IMR-90 (cell line): ENCODE results near the gene LRP1B. TPM values are rescaled to one million over a fixed set of nuclear protein-coding genes. Genes with fewer than 3 reads are reported as not detected.

Experiments used
- ATAC-seq: fragments of 200-7000 bp; cut with Tn5 transposase; 2 replicates; pipeline ENCODE4 v1.9.1; 2020; ENCODE audit warnings: low read depth, mild to moderate bottlenecking, moderate library complexity
- BruUV-seq: library from RNA; stranded (reverse); fragments of 400-500 nt; replicated peaks from 2 replicates; lab custom pipeline; 2021; lab: Mats Ljungman, UMichigan
- CTCF ChIA-PET: fragments of 300-600 bp; formaldehyde crosslinking; extraction: SDS; loops from one replicate; lab custom pipeline; 2021; ENCODE audit warnings: antibody characterized with exemption; lab: Yijun Ruan, JAX
- POLR2A ChIA-PET: fragments of 300-600 bp; sonication (Branson Sonifier 250); formaldehyde crosslinking; loops from one replicate; lab custom pipeline; 2022; ENCODE audit warnings: antibody characterized with exemption; ENCODE audit not compliant: unreplicated experiment; lab: Charles Lee
- DNase-seq: peaks from one replicate; pipeline ENCODE4 v3.0.0; 2013
- H2AFZ ChIP-seq: replicated peaks from 2 replicates; pipeline ENCODE3; 2013; ENCODE audit warnings: low read length, mild to moderate bottlenecking; ENCODE audit not compliant: poor library complexity
- H2AK5ac ChIP-seq: 2 replicates; pipeline ENCODE4 v1.6.1; 2013; ENCODE audit warnings: low read depth, low read length, inconsistent platforms
- H2AK9ac ChIP-seq: replicated peaks from 2 replicates; pipeline ENCODE3; 2013; ENCODE audit warnings: mild to moderate bottlenecking, low read depth, low read length, moderate library complexity; ENCODE audit not compliant: poor library complexity
- H2BK120ac ChIP-seq: 2 replicates; pipeline ENCODE4 v1.6.1; 2013; ENCODE audit warnings: low read depth, low read length, inconsistent platforms
- H2BK15ac ChIP-seq: 3 replicates; pipeline ENCODE4 v1.6.1; 2013; ENCODE audit warnings: low read depth, low read length, inconsistent platforms
- H2BK20ac ChIP-seq: 2 replicates; pipeline ENCODE4 v1.6.1; 2013; ENCODE audit warnings: low read depth, mild to moderate bottlenecking, inconsistent platforms, low read length, moderate library complexity
- H2BK5ac ChIP-seq: 2 replicates; pipeline ENCODE4 v1.6.1; 2013; ENCODE audit warnings: mild to moderate bottlenecking, low read depth, low read length, inconsistent platforms; ENCODE audit not compliant: poor library complexity, severe bottlenecking
- H3K14ac ChIP-seq: replicated peaks from 2 replicates; pipeline ENCODE4 v1.6.1; 2013; ENCODE audit warnings: low read depth, low read length, inconsistent platforms
- H3K18ac ChIP-seq: 2 replicates; pipeline ENCODE4 v1.6.1; 2013; ENCODE audit warnings: low read depth, low read length, control low read depth
- H3K23ac ChIP-seq: 2 replicates; pipeline ENCODE4 v1.6.1; 2013; ENCODE audit warnings: low read depth, low read length, inconsistent platforms
- H3K27ac ChIP-seq: 2 replicates; pipeline ENCODE4 v1.5.1; 2013; ENCODE audit warnings: mild to moderate bottlenecking, control low read depth, low read length; ENCODE audit not compliant: insufficient read depth
- H3K27me3 ChIP-seq: 2 replicates; pipeline ENCODE4 v1.6.1; 2013; ENCODE audit warnings: low read length; ENCODE audit not compliant: control insufficient read depth, insufficient read depth
- H3K36me3 ChIP-seq: 2 replicates; pipeline ENCODE4 v1.6.1; 2013; ENCODE audit warnings: low read length, mixed read lengths; ENCODE audit not compliant: control insufficient read depth, insufficient read depth
- H3K4ac ChIP-seq: 2 replicates; pipeline ENCODE4 v1.6.1; 2013; ENCODE audit warnings: low read depth, low read length, inconsistent platforms
- H3K4me1 ChIP-seq: 2 replicates; pipeline ENCODE4 v1.6.1; 2013; ENCODE audit warnings: low read length, mixed read lengths; ENCODE audit not compliant: control insufficient read depth, insufficient read depth
- H3K4me2 ChIP-seq: 2 replicates; pipeline ENCODE4 v1.6.1; 2013; ENCODE audit warnings: low read depth, mild to moderate bottlenecking, control low read depth, low read length, moderate library complexity
- H3K4me3 ChIP-seq: 2 replicates; pipeline ENCODE4 v1.5.1; 2013; ENCODE audit warnings: low read depth, mild to moderate bottlenecking, control low read depth, low read length, moderate library complexity; ENCODE audit not compliant: insufficient read depth
- H3K56ac ChIP-seq: 2 replicates; pipeline ENCODE4 v1.6.1; 2013; ENCODE audit warnings: low read length, inconsistent platforms; ENCODE audit not compliant: insufficient read depth; ENCODE audit errors: extremely low read depth
- H3K79me1 ChIP-seq, 2 experiments: 2 replicates each; pipeline ENCODE4 v1.6.1; 2013; ENCODE audit warnings: low read length in 2 of 2, inconsistent platforms in 1 of 2, low read depth in 1 of 2
- H3K9ac ChIP-seq: 2 replicates; pipeline ENCODE4 v1.6.1; 2013; ENCODE audit warnings: low read depth, low read length, control low read depth
- H3K9me1 ChIP-seq: 2 replicates; pipeline ENCODE4 v1.6.1; 2013; ENCODE audit warnings: low read length, inconsistent platforms; ENCODE audit not compliant: insufficient read depth
- H3K9me3 ChIP-seq: 2 replicates; pipeline ENCODE4 v1.6.1; 2013; ENCODE audit warnings: low read length; ENCODE audit not compliant: control insufficient read depth, insufficient read depth
- H4K20me1 ChIP-seq: 2 replicates; pipeline ENCODE4 v1.6.1; 2013; ENCODE audit warnings: low read length, inconsistent platforms; ENCODE audit not compliant: insufficient read depth
- H4K5ac ChIP-seq: 2 replicates; pipeline ENCODE4 v1.6.1; 2013; ENCODE audit warnings: mild to moderate bottlenecking, low read depth, low read length, control low read depth
- H4K8ac ChIP-seq, 2 experiments: 2 replicates each; pipeline ENCODE4 v1.6.1; 2013; ENCODE audit warnings: low read depth in 2 of 2, low read length in 2 of 2, control low read depth in 1 of 2, inconsistent platforms in 1 of 2
- H4K91ac ChIP-seq: 2 replicates; pipeline ENCODE4 v1.6.1; 2013; ENCODE audit warnings: low read depth, low read length, inconsistent platforms; ENCODE audit not compliant: insufficient read depth
- BHLHE40 ChIP-seq: fragments of 150-350 bp; IDR thresholded peaks from 2 replicates; pipeline ENCODE4 v1.6.1; 2016; ENCODE audit warnings: mild to moderate bottlenecking, low read depth, low read length
- CHD1 ChIP-seq: IDR thresholded peaks from 2 replicates; pipeline ENCODE4 v1.6.1; 2012; ENCODE audit warnings: low read depth, low read length, improper control_type of control experiment
- CTCF ChIP-seq: conservative IDR thresholded peaks from 2 replicates; pipeline ENCODE4 v1.5.1; 2012; ENCODE audit warnings: mild to moderate bottlenecking, low read depth, low read length, improper control_type of control experiment
- ELK1 ChIP-seq: fragments of 150-350 bp; IDR thresholded peaks from 2 replicates; pipeline ENCODE4 v1.6.1; 2016; ENCODE audit warnings: low read depth, mild to moderate bottlenecking, low read length, moderate library complexity, borderline replicate concordance
- FOS ChIP-seq: fragments of 150-350 bp; IDR thresholded peaks from 2 replicates; pipeline ENCODE4 v1.6.1; 2016; ENCODE audit warnings: low read depth, low read length
- MAFK ChIP-seq: IDR thresholded peaks from 2 replicates; pipeline ENCODE4 v1.6.1; 2012; ENCODE audit warnings: low read depth, low read length, improper control_type of control experiment
- MAZ ChIP-seq: IDR thresholded peaks from 2 replicates; pipeline ENCODE4 v1.6.1; 2012; ENCODE audit warnings: low read depth, mild to moderate bottlenecking, low read length, improper control_type of control experiment, moderate library complexity, borderline replicate concordance
- RAD21 ChIP-seq: IDR thresholded peaks from 2 replicates; pipeline ENCODE4 v1.6.1; 2012; ENCODE audit warnings: low read length, improper control_type of control experiment
- RCOR1 ChIP-seq: IDR thresholded peaks from 2 replicates; pipeline ENCODE4 v1.6.1; 2012; ENCODE audit warnings: mild to moderate bottlenecking, low read length, improper control_type of control experiment; ENCODE audit not compliant: insufficient replicate concordance
- SMC3 ChIP-seq: fragments of 150-350 bp; IDR thresholded peaks from 2 replicates; pipeline ENCODE4 v1.6.1; 2016; ENCODE audit warnings: low read depth, mild to moderate bottlenecking, antibody characterized with exemption, low read length, moderate library complexity
- USF2 ChIP-seq: fragments of 150-350 bp; IDR thresholded peaks from 2 replicates; pipeline ENCODE4 v1.6.1; 2017; ENCODE audit warnings: mild to moderate bottlenecking, antibody characterized with exemption, low read length, low read depth
- WGBS, 2 experiments: methylation state at CpG; one replicate each; pipeline versions ENCODE4 v1.1.5 to v1.1.7; 2013; ENCODE audit warnings: missing lambda C conversion rate in 2 of 2; ENCODE audit not compliant: insufficient read length in 1 of 2; ENCODE audit errors: extremely low coverage in 2 of 2; 5-methylcytosine and 5-hydroxymethylcytosine counted together
- dilution Hi-C: fragments of 300-500 bp; cut with HindIII; formaldehyde crosslinking; loops from one replicate; pipeline ENCODE4 v1.14.3; 2018; ENCODE audit warnings: low sequenced_read_pairs; ENCODE audit not compliant: unreplicated experiment
- in situ Hi-C: fragments of 300-500 bp; cut with MboI; formaldehyde crosslinking; loops from 3 replicates; pipeline ENCODE4 v1.14.3; 2019; ENCODE audit warnings: low sequenced_read_pairs, inconsistent platforms, mixed read lengths
- intact Hi-C: fragments of 100-400 bp; cut with micrococcal nuclease; formaldehyde crosslinking; loops from 2 replicates; pipeline ENCODE4 v1.10.0; 2022
- polyA plus RNA-seq, 3 experiments: library from polyadenylated mRNA; depleted of rRNA; stranded (reverse); fragments of >200 nt; gene quantifications; 2 replicates each; pipeline ENCODE4 v1.2.3, GENCODE V29; 2012; ENCODE audit warnings: low replicate concordance in 1 of 3
- total RNA-seq: library from RNA; depleted of rRNA; stranded (reverse); fragments of >200 nt; gene quantifications from 2 replicates; pipeline ENCODE4 v1.2.3, GENCODE V29; 2012

Gene LRP1B
- total and polyA plus RNA-seq, 2 of the 4 experiments (the other 2 are of a cell fraction), result under 0.01 to 0.02 TPM

- Histone ChIP-seq H3K9ac (no peak overlapping the region), H3K9me3 (no peaks in the 10 kb centered on the region), H4K8ac (no peak overlapping the region), H3K4me1 (no peaks in the 10 kb centered on the region), H2BK120ac (no peak overlapping the region), H4K5ac (no peak overlapping the region), H3K14ac (no peak overlapping the region), H2AK9ac (no peak overlapping the region), H3K23ac (no peak overlapping the region), H2BK15ac (no peak overlapping the region), H2AFZ (no peak overlapping the region), H2BK5ac (no peak overlapping the region), H3K4me2 (no peak overlapping the region), H2AK5ac (no peak overlapping the region), H3K56ac (no peak overlapping the region), H2BK20ac (no peak overlapping the region), H3K18ac (no peak overlapping the region), H3K79me1 (no peaks in the 10 kb centered on the region), H4K20me1 (no peaks in the 10 kb centered on the region), H3K9me1 (no peaks in the 10 kb centered on the region), H3K4ac (no peak overlapping the region), H3K27me3 (no peaks in the 10 kb centered on the region), H3K36me3 (no peaks in the 10 kb centered on the region), H4K91ac (no peak overlapping the region), H3K27ac (no peak overlapping the region), H3K4me3 (no peak overlapping the region)
- POLR2A ChIA-PET, result no interaction called here
- BruUV-seq, result no TSS peak
- DNase-seq (no peak), ATAC-seq (no peak)
- dilution Hi-C loops, result no loop called here
- in situ Hi-C loops, result no loop called here
- WGBS, 2 experiments, result no CpG with 5 or more reads among the region's 4 CpGs
- TF ChIP-seq BHLHE40, result no peak
- TF ChIP-seq FOS, result no peak
- TF ChIP-seq MAFK, result no peak
- TF ChIP-seq CHD1, result no peak
- no peak for TF ChIP-seq ELK1
- TF ChIP-seq RCOR1, result no peak
- TF ChIP-seq USF2, result no peak
- no peak for TF ChIP-seq MAZ
- no peak for TF ChIP-seq SMC3
- TF ChIP-seq RAD21, result no peak
- TF ChIP-seq CTCF, result no peak
- intact Hi-C loops, result no loop called here
- CTCF ChIA-PET, result no interaction called here
Measured at GRCh38 chr2:140679752-140680151, 1451.1 kb downstream of the LRP1B start.
